ENCODE measurements around the gene NEMP2.

The NEMP2 gene

GRCh38 chr2:190578158-190579057 lies 43.9 kb upstream of the NEMP2 start:
- TF ChIP-seq CTCF (IDR thresholded peaks at IDR 0.05; ENCODE audit: low read depth, low read length) = no peak
- DNase-seq (ENCODE audit: extremely low read depth, low read depth) = peak; percentile 30

DNA sequence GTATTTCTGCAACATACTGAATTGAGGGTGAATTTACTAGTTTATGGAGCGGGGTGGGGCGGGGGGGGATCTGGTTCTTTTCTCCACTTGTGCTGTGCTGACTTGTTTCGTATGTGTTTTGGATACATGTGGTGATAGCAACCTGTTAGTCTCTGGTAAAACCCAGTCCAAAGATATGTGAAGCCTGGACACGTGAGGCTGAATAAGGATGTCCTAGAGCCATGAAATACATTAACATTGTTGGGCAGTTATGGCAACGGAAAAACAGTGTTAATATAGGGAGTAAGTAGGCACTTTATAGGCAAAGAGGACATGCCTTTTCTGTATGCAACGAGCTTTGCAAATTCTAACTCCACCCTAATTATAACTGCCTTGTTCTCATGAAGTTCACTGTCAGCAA lies 42.1 kb upstream of the NEMP2 start:
- TF ChIP-seq CTCF (IDR thresholded peaks at IDR 0.05; ENCODE audit: low read depth, low read length) = no peak
- DNase-seq (ENCODE audit: extremely low read depth, low read depth) = no peak

- DNase-seq (ENCODE audit: extremely low read depth, low read depth) = no peak
- no peak for TF ChIP-seq CTCF (IDR thresholded peaks at IDR 0.05; ENCODE audit: low read depth, low read length)
Observed at GRCh38 chr2:190575263-190575662, 40.7 kb upstream of the NEMP2 start.

- no peak for DNase-seq (ENCODE audit: extremely low read depth, low read depth)
- no peak for TF ChIP-seq CTCF (IDR thresholded peaks at IDR 0.05; ENCODE audit: low read depth, low read length)
Observed at GRCh38 chr2:190574169-190574568, 39.6 kb upstream of the NEMP2 start.

DNA sequence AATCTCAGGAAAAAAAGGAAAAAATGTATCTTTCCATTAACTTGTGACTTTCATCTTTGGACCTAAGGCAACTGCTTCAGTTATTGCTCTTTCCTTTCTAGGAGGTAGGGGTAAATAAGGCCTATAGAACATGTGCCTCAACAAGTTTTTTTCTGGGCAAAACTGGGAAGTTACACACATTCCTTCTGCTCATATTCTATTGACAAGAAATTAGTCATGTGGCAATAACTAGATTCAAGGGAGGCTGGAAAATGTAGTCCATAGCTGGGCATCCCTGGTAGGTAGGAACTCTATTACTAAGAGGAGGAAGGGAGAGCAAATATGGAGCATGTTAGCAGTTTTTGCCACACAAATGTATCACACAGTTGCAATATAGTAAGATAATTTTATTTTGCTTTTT lies 37.7 kb upstream of the NEMP2 start:
- no peak for TF ChIP-seq CTCF (IDR thresholded peaks at IDR 0.05; ENCODE audit: low read depth, low read length)
- DNase-seq (ENCODE audit: extremely low read depth, low read depth) = no peak

- no peak for TF ChIP-seq CTCF (IDR thresholded peaks at IDR 0.05; ENCODE audit: low read depth, low read length)
- DNase-seq (ENCODE audit: extremely low read depth, low read depth) = no peak
Observed at GRCh38 chr2:190571686-190572085, 37.2 kb upstream of the NEMP2 start.

DNA sequence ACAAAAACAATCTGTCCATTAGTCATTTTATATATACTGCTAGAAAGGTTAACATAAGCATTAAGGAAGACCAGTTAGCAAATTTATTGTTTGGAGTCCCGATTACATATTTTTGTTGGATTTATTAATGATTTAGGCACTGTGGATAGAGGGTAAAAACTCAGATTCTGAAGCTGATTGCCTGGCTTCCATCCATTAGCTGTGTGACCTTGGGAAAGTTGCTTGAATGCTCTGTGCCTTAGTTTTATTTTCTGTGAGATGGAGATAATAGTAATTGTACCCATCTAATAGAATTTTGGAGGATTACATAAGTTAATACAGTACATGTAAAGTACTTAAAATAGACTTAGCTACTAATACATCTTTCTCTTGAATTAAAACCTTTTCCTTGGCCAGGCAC lies 36.3 kb upstream of the NEMP2 start:
- no peak for TF ChIP-seq CTCF (IDR thresholded peaks at IDR 0.05; ENCODE audit: low read depth, low read length)
- no peak for DNase-seq (ENCODE audit: extremely low read depth, low read depth)
